OCI-LY1 (cell line): Measurements from ENCODE around the gene ANO2.

ENCODE experiments used
- H2AFZ ChIP-seq: fragments of 200-600 bp; sonication (generic), shearing (Covaris generic); 2 replicates; pipeline ENCODE4 v1.6.0; 2014; ENCODE audit warnings: antibody characterized with exemption, mild to moderate bottlenecking, low read length
- H3F3A ChIP-seq: fragments of 200-600 bp; sonication (generic), shearing (Covaris generic); 2 replicates; pipeline ENCODE4 v1.6.0; 2014; ENCODE audit warnings: mild to moderate bottlenecking, antibody characterized with exemption, low read length, moderate library complexity; ENCODE audit not compliant: insufficient read depth
- H3K27ac ChIP-seq: fragments of 200-600 bp; sonication (generic); 2 replicates; pipeline ENCODE4 v1.5.1; 2014; ENCODE audit warnings: low read length, mixed run types, mild to moderate bottlenecking, low read depth; ENCODE audit not compliant: poor library complexity, severe bottlenecking
- H3K27me3 ChIP-seq: fragments of 200-600 bp; sonication (generic); 2 replicates; pipeline ENCODE4 v1.6.0; 2014; ENCODE audit warnings: antibody characterized with exemption, mild to moderate bottlenecking, low read length, moderate library complexity; ENCODE audit not compliant: insufficient read depth
- H3K36me3 ChIP-seq: fragments of 200-600 bp; sonication (generic); 2 replicates; pipeline ENCODE4 v1.6.1; 2014; ENCODE audit warnings: mild to moderate bottlenecking, antibody characterized with exemption, low read length, moderate library complexity, mixed read lengths; ENCODE audit not compliant: insufficient read depth
- H3K4me1 ChIP-seq: fragments of 200-600 bp; sonication (generic); 2 replicates; pipeline ENCODE4 v1.5.1; 2014; ENCODE audit warnings: mild to moderate bottlenecking, low read length, moderate library complexity; ENCODE audit not compliant: insufficient read depth, severe bottlenecking
- H3K4me2 ChIP-seq: fragments of 200-600 bp; sonication (generic), shearing (Covaris generic); 2 replicates; pipeline ENCODE4 v1.6.1; 2014; ENCODE audit warnings: low read length
- H3K4me3 ChIP-seq: fragments of 200-600 bp; sonication (generic); 2 replicates; pipeline ENCODE4 v1.5.1; 2014; ENCODE audit warnings: low read length, low read depth, mild to moderate bottlenecking, mixed read lengths; ENCODE audit not compliant: poor library complexity, severe bottlenecking
- H3K79me2 ChIP-seq: fragments of 200-600 bp; shearing (Covaris generic); 2 replicates; pipeline ENCODE4 v1.6.1; 2016; ENCODE audit warnings: mixed run types, low read length, mixed read lengths; ENCODE audit not compliant: insufficient read depth
- H3K9ac ChIP-seq: fragments of 200-600 bp; sonication (generic), shearing (Covaris generic); 2 replicates; pipeline ENCODE4 v1.6.1; 2014; ENCODE audit warnings: mild to moderate bottlenecking, low read length, mixed read lengths
- H3K9me2 ChIP-seq: fragments of 200-600 bp; sonication (generic), shearing (Covaris generic); 2 replicates; pipeline ENCODE4 v1.6.1; 2014; ENCODE audit warnings: low read depth, mild to moderate bottlenecking, low read length, mixed read lengths
- H3K9me3 ChIP-seq: fragments of 200-600 bp; shearing (Covaris generic); 2 replicates; pipeline ENCODE4 v1.6.1; 2014; ENCODE audit warnings: low read length, mixed read lengths
- H4K20me1 ChIP-seq: fragments of 200-600 bp; sonication (generic), shearing (Covaris generic); 2 replicates; pipeline ENCODE4 v1.6.0; 2016; ENCODE audit warnings: mild to moderate bottlenecking, low read length; ENCODE audit not compliant: insufficient read depth
- CTCF ChIP-seq: fragments of 200-600 bp; sonication (generic), shearing (Covaris generic); IDR thresholded peaks from 2 replicates; pipeline ENCODE4 v1.5.1; 2017; ENCODE audit warnings: mild to moderate bottlenecking, antibody characterized with exemption, low read length, moderate library complexity, mixed read lengths
- EZH2 ChIP-seq: fragments of 200-600 bp; sonication (generic), shearing (Covaris generic); IDR thresholded peaks from 2 replicates; pipeline ENCODE4 v1.8.0; 2017; ENCODE audit warnings: borderline replicate concordance, mixed run types, mild to moderate bottlenecking, antibody characterized with exemption, low read length, moderate library complexity, mixed read lengths

ANO2 gene

GRCh38 chr12:5514545-5514944, 430.5 kb downstream of the ANO2 start:
- Histone ChIP-seq H4K20me1 (no peaks in the 10 kb centered on the region), H2AFZ (no peak overlapping the region), H3K79me2 (no peaks in the 10 kb centered on the region), H3K36me3 (no peaks in the 10 kb centered on the region), H3K4me1 (no peaks in the 10 kb centered on the region), H3K27me3 (no peaks in the 10 kb centered on the region), H3K9me3 (no peaks in the 10 kb centered on the region), H3K27ac (no peak overlapping the region), H3K4me3 (no peak overlapping the region), H3F3A (no peaks in the 10 kb centered on the region), H3K9ac (no peak overlapping the region), H3K9me2 (no peaks in the 10 kb centered on the region), H3K4me2 (no peak overlapping the region)
- no peak for TF ChIP-seq EZH2
- no peak for TF ChIP-seq CTCF

- Histone ChIP-seq H3F3A (no peaks in the 10 kb centered on the region), H3K9me3 (no peaks in the 10 kb centered on the region), H4K20me1 (no peaks in the 10 kb centered on the region), H3K9me2 (no peaks in the 10 kb centered on the region), H3K4me2 (no peak overlapping the region), H3K79me2 (no peaks in the 10 kb centered on the region), H3K9ac (no peak overlapping the region), H3K36me3 (no peaks in the 10 kb centered on the region), H2AFZ (no peak overlapping the region), H3K4me3 (no peak overlapping the region), H3K27me3 (no peaks in the 10 kb centered on the region), H3K4me1 (no peaks in the 10 kb centered on the region), H3K27ac (no peak overlapping the region)
- TF ChIP-seq CTCF (no peak), EZH2 (no peak)
Measured at GRCh38 chr12:5514016-5514415, 431.0 kb downstream of the ANO2 start.

GRCh38 chr12:5513406-5513805, 431.7 kb downstream of the ANO2 start:
- H3K9ac ChIP-seq, result no peak overlapping the region
- no peaks in the 10 kb centered on the region; the same call in 1 of the 2 replicates for H3K27me3 ChIP-seq
- no peaks in the 10 kb centered on the region for H3K79me2 ChIP-seq
- no peaks in the 10 kb centered on the region for H3K9me2 ChIP-seq
- no peaks in the 10 kb centered on the region for H3F3A ChIP-seq
- H3K36me3 ChIP-seq, result no peaks in the 10 kb centered on the region
- TF ChIP-seq CTCF (no peak), EZH2 (no peak)
- H3K27ac ChIP-seq, result no peak overlapping the region
- no peak overlapping the region for H3K4me3 ChIP-seq
- no peak overlapping the region for H3K4me2 ChIP-seq
- no peaks in the 10 kb centered on the region for H3K9me3 ChIP-seq
- no peaks in the 10 kb centered on the region for H4K20me1 ChIP-seq
- no peak overlapping the region for H2AFZ ChIP-seq
- no peaks in the 10 kb centered on the region for H3K4me1 ChIP-seq
